Ramos (cell line): ENCODE data around the gene NUCB2.
"Not testable (repeated sequence)": the region's sequence is repeated elsewhere in the genome, so short reads cannot be mapped to it uniquely, and the experiment has no call there.

ENCODE experiments used
- in situ Hi-C: fragments of 300-500 bp; cut with MboI; formaldehyde crosslinking; loops from one replicate; pipeline ENCODE4 v1.14.3; 2022; ENCODE audit warnings: low sequenced_read_pairs; ENCODE audit not compliant: unreplicated experiment

NUCB2 gene

GRCh38 chr11:17267576-17267975 is 9.0 kb upstream of the NUCB2 start:
- in situ Hi-C loops: no loop called here

GRCh38 chr11:17268500-17268899 is 8.0 kb upstream of the NUCB2 start:
- in situ Hi-C loops: not testable (repeated sequence)

GRCh38 chr11:17268902-17269301 is 7.6 kb upstream of the NUCB2 start:
- in situ Hi-C loops: no loop called here

- in situ Hi-C loops: no loop called here
Observed at GRCh38 chr11:17272801-17273200, 3.7 kb upstream of the NUCB2 start.

GRCh38 chr11:17273211-17273610 is 3.3 kb upstream of the NUCB2 start:
- in situ Hi-C loops: no loop called here

- in situ Hi-C loops: no loop called here
Observed at GRCh38 chr11:17273668-17274282, 2.8 kb upstream of the NUCB2 start.

GRCh38 chr11:17275400-17276235 is 921 bp upstream of the NUCB2 start:
- in situ Hi-C loops: no loop called here

- in situ Hi-C loops: no loop called here
Observed at GRCh38 chr11:17277024-17277584, 565 bp downstream of the NUCB2 start.

GRCh38 chr11:17280494-17281127 is 4.1 kb downstream of the NUCB2 start:
- in situ Hi-C loops: no loop called here

- in situ Hi-C loops: no loop called here
Observed at GRCh38 chr11:17286332-17286731, 9.8 kb downstream of the NUCB2 start.

GRCh38 chr11:17287058-17287457 is 10.5 kb downstream of the NUCB2 start:
- in situ Hi-C loops: no loop called here

GRCh38 chr11:17291710-17292109 is 15.2 kb downstream of the NUCB2 start:
- in situ Hi-C loops: no loop called here

- in situ Hi-C loops: no loop called here
Observed at GRCh38 chr11:17293311-17293710, 16.8 kb downstream of the NUCB2 start.

- in situ Hi-C loops: no loop called here
Observed at GRCh38 chr11:17294033-17294432, 17.5 kb downstream of the NUCB2 start.

- in situ Hi-C loops: no loop called here
Observed at GRCh38 chr11:17296852-17297559, 20.5 kb downstream of the NUCB2 start.

- in situ Hi-C loops: no loop called here
Observed at GRCh38 chr11:17298302-17298701, 21.8 kb downstream of the NUCB2 start.

GRCh38 chr11:17300372-17300771 is 23.8 kb downstream of the NUCB2 start:
- in situ Hi-C loops: no loop called here

- in situ Hi-C loops: no loop called here
Observed at GRCh38 chr11:17313349-17314231, 37.1 kb downstream of the NUCB2 start.

GRCh38 chr11:17314232-17314547 is 37.7 kb downstream of the NUCB2 start:
- in situ Hi-C loops: no loop called here
